ENCODE measurements around the gene EIF4H.

EIF4H gene

GRCh38 chr7:74176555-74176954 is 2.4 kb downstream of the EIF4H start:
- Histone ChIP-seq H3K27ac (no peak overlapping the region), H3K36me3 (peaks cover 0 to 21% (median 0%) of the 10 kb centered on the region in 3 donors), H3K4me3 (no peak overlapping the region), H3K9me3 (no peaks in the 10 kb centered on the region), H3K27me3 (no peaks in the 10 kb centered on the region), H3K4me1 (peaks cover 0 to 74% (median 50%) of the 10 kb centered on the region in 4 donors)
- no peak for TF ChIP-seq CTCF (IDR thresholded peaks at IDR 0.05)
- no peak for DNase-seq
- intact Hi-C loops (cut with DNase I; ENCODE audit: low total_unique reads) = no loop called here

GRCh38 chr7:74178632-74179031 is 4.5 kb downstream of the EIF4H start:
- DNase-seq = no peak
- H3K4me3 ChIP-seq = no peak overlapping the region
- H3K27me3 ChIP-seq = no peaks in the 10 kb centered on the region
- H3K4me1 ChIP-seq = peaks cover 0 to 88% (median 59%) of the 10 kb centered on the region in 4 donors
- no peaks in the 10 kb centered on the region for H3K9me3 ChIP-seq
- TF ChIP-seq CTCF (IDR thresholded peaks at IDR 0.05) = no peak
- intact Hi-C loops (cut with DNase I; ENCODE audit: low total_unique reads) = no loop called here
- no peak overlapping the region for H3K27ac ChIP-seq
- H3K36me3 ChIP-seq = peaks cover 0 to 21% (median 0%) of the 10 kb centered on the region in 3 donors

- intact Hi-C loops (cut with DNase I; ENCODE audit: low total_unique reads) = no loop called here
- Histone ChIP-seq H3K4me3 (no peak overlapping the region), H3K36me3 (peaks cover 0 to 21% (median 0%) of the 10 kb centered on the region in 3 donors), H3K9me3 (no peaks in the 10 kb centered on the region), H3K27me3 (no peaks in the 10 kb centered on the region), H3K4me1 (peaks cover 0 to 100% (median 70%) of the 10 kb centered on the region in 4 donors), H3K27ac (no peak overlapping the region)
- TF ChIP-seq CTCF (IDR thresholded peaks at IDR 0.05) = no peak
- DNase-seq = no peak
These were observed 5.9 kb downstream of the EIF4H start for GRCh38 chr7:74179935-74180604.

- intact Hi-C loops (cut with DNase I; ENCODE audit: low total_unique reads) = no loop called here
- Histone ChIP-seq H3K4me1 (peaks cover 0 to 100% (median 74%) of the 10 kb centered on the region in 4 donors), H3K4me3 (no peak overlapping the region), H3K36me3 (peaks cover 0 to 21% (median 0%) of the 10 kb centered on the region in 3 donors), H3K9me3 (no peaks in the 10 kb centered on the region), H3K27ac (no peak overlapping the region), H3K27me3 (no peaks in the 10 kb centered on the region)
- no peak for DNase-seq
- TF ChIP-seq CTCF (IDR thresholded peaks at IDR 0.05) = no peak
These were observed 6.7 kb downstream of the EIF4H start for GRCh38 chr7:74180866-74181265.

GRCh38 chr7:74181821-74182220 is 7.7 kb downstream of the EIF4H start:
- Histone ChIP-seq H3K9me3 (no peaks in the 10 kb centered on the region), H3K27ac (no peak overlapping the region), H3K27me3 (no peaks in the 10 kb centered on the region), H3K4me1 (peaks cover 0 to 100% (median 72%) of the 10 kb centered on the region in 4 donors), H3K4me3 (no peak overlapping the region), H3K36me3 (peaks cover 0 to 21% (median 0%) of the 10 kb centered on the region in 3 donors)
- no peak for DNase-seq
- intact Hi-C loops (cut with DNase I; ENCODE audit: low total_unique reads) = no loop called here
- no peak for TF ChIP-seq CTCF (IDR thresholded peaks at IDR 0.05)

Measured in tibial artery (tissue), 4 donors.